Lung (tissue), 12 donors: Measurements from ENCODE around the gene NSG2. TPM values are rescaled to one million over a fixed set of nuclear protein-coding genes. Genes with fewer than 3 reads are reported as not detected.

Experiments
- ATAC-seq: fragments of 200-7000 bp; cut with Tn5 transposase; one replicate; pipeline ENCODE4 v1.9.1; 2020; ENCODE audit warnings: moderate number of reproducible peaks; ENCODE audit not compliant: insufficient read depth, low FRiP score
- DNase-seq, 3 donors: peaks; one replicate each; pipeline ENCODE4 v3.0.0-alpha.2; 2013 to 2017
- H3K27ac ChIP-seq, 2 donors: one replicate each; pipeline ENCODE4 v1.5.1; 2013; ENCODE audit warnings: mild to moderate bottlenecking in 2 of 2, moderate library complexity in 2 of 2, control low read depth in 1 of 2, inconsistent platforms in 1 of 2, low read depth in 1 of 2, low read length in 1 of 2
- H3K27me3 ChIP-seq, 3 donors: one replicate each; pipeline ENCODE4 v1.5.1; 2013; ENCODE audit warnings: low read length in 2 of 3; ENCODE audit not compliant: control insufficient read depth in 3 of 3, insufficient read depth in 3 of 3
- H3K36me3 ChIP-seq, 4 donors: one replicate each; pipeline ENCODE4 v1.5.1; 2013; ENCODE audit warnings: low read length in 4 of 4, mild to moderate bottlenecking in 1 of 4, moderate library complexity in 1 of 4; ENCODE audit not compliant: control insufficient read depth in 4 of 4, insufficient read depth in 4 of 4
- H3K4me1 ChIP-seq, 5 donors: one replicate each; pipeline ENCODE4 v1.5.1; 2013; ENCODE audit warnings: low read length in 5 of 5, mild to moderate bottlenecking in 2 of 5, moderate library complexity in 1 of 5; ENCODE audit not compliant: control insufficient read depth in 5 of 5, insufficient read depth in 5 of 5
- H3K4me3 ChIP-seq: one replicate; pipeline ENCODE4 v1.5.1; 2013; ENCODE audit warnings: mild to moderate bottlenecking, control low read depth, moderate library complexity
- H3K9ac ChIP-seq, 2 donors: one replicate each; pipeline ENCODE4 v1.5.1; 2013; ENCODE audit warnings: low read length in 2 of 2, control low read depth in 1 of 2; ENCODE audit not compliant: insufficient read depth in 1 of 2
- H3K9me3 ChIP-seq, 4 donors: one replicate each; pipeline ENCODE4 v1.5.1; 2013; ENCODE audit warnings: low read length in 3 of 4, mild to moderate bottlenecking in 1 of 4, moderate library complexity in 1 of 4; ENCODE audit not compliant: control insufficient read depth in 4 of 4, insufficient read depth in 3 of 4
- WGBS, 2 donors: extraction: QIAGEN DNeasy Blood & Tissue Kit; methylation state at CpG; one replicate each; pipeline ENCODE4 v1.1.7; 2013; 5-methylcytosine and 5-hydroxymethylcytosine counted together
- polyA plus RNA-seq, 2 donors: library from polyadenylated mRNA; stranded (reverse); fragments of 200-250 nt; gene quantifications; one replicate each; pipeline ENCODE4 v1.2.1, GENCODE V29; 2013
- total RNA-seq, 2 donors: library from RNA; depleted of rRNA in 1 of 2; stranded (reverse); fragments of >200 nt in 1 of 2; gene quantifications; one replicate each; pipeline ENCODE4 v1.2.1, GENCODE V29; 2014 to 2021
- TF ChIP-seq, protein P1 (sequence below): IDR thresholded peaks from 2 replicates; pipeline ENCODE4 v1.5.1; 2012; ENCODE audit warnings: mild to moderate bottlenecking; ENCODE audit errors: control extremely low read depth, extremely low read depth
- donor health status: control.
- donor health status: control.
- donor health status: Bipolar disorder and iron deficiency.
- donor health status: healthy.
- donor health status: DM: yes; HTN: yes; CAD: no.

NSG2 gene
- total and polyA plus RNA-seq, 4 donors = 0.13 to 1.6 (median 0.16) TPM; not detected in 1

DNA sequence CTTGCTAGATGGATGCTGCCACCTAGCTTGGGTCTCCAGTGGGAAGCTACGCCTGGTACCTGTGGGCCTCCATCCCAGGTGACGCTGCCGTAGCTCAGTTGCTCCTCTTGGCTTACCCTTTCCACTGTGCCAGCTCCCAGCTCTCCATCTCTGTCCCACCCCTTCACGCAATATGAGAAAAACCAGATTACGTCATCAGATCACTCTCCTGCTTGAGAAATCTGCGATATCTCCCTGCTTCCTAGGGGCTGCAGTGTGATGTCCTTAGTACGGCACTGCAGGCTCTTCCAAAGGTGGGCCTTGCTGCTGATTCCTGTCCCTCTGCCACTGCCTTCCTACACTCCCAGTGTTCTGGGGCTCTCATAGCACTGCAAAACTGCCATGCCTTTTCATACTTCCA is 28.9 kb downstream of the NSG2 start:
- no peak for DNase-seq
- Histone ChIP-seq H3K4me1 (no peaks in the 10 kb centered on the region), H3K9ac (no peak overlapping the region), H3K27ac (no peak overlapping the region), H3K36me3 (no peaks in the 10 kb centered on the region), H3K4me3 (no peak overlapping the region), H3K27me3 (no peaks in the 10 kb centered on the region), H3K9me3 (peaks cover 0 to 8% (median 0%) of the 10 kb centered on the region in 4 donors)
- ATAC-seq = no peak
- 83 to 94% methylated on average over 7 of the region's 7 CpGs for WGBS, 2 donors
- TF ChIP-seq, protein P1, sequence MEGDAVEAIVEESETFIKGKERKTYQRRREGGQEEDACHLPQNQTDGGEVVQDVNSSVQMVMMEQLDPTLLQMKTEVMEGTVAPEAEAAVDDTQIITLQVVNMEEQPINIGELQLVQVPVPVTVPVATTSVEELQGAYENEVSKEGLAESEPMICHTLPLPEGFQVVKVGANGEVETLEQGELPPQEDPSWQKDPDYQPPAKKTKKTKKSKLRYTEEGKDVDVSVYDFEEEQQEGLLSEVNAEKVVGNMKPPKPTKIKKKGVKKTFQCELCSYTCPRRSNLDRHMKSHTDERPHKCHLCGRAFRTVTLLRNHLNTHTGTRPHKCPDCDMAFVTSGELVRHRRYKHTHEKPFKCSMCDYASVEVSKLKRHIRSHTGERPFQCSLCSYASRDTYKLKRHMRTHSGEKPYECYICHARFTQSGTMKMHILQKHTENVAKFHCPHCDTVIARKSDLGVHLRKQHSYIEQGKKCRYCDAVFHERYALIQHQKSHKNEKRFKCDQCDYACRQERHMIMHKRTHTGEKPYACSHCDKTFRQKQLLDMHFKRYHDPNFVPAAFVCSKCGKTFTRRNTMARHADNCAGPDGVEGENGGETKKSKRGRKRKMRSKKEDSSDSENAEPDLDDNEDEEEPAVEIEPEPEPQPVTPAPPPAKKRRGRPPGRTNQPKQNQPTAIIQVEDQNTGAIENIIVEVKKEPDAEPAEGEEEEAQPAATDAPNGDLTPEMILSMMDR = no peak

DNA sequence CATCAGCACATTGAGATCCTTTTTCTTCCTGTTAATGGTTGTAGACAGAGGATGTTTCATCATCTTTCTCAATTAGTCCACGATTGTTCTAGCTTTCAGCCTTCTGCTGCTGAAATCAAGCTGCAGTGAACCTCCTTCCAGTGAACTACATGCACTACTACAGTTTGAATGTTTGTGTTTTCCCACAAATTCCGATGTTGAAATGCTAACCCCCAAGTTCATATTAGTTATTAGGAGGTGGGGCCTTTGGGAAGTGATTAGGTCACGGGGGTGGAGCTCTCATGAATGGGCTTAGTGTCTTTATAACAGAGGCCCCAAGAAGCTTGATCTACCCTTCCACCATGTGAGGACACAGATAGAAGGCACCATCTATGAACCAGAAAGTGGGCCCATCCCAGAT is 32.9 kb downstream of the NSG2 start:
- Histone ChIP-seq H3K27ac (no peak overlapping the region), H3K27me3 (no peaks in the 10 kb centered on the region), H3K36me3 (no peaks in the 10 kb centered on the region), H3K4me1 (no peaks in the 10 kb centered on the region), H3K4me3 (no peak overlapping the region), H3K9ac (no peak overlapping the region), H3K9me3 (peaks cover 0 to 7% (median 0%) of the 10 kb centered on the region in 4 donors)
- TF ChIP-seq, protein P1 = no peak
- WGBS, 2 donors = 53 to 62% methylated on average over 3 of the region's 3 CpGs
- DNase-seq = peak in 2 of 3 donors; percentile 13 to 26
- no peak for ATAC-seq

DNA sequence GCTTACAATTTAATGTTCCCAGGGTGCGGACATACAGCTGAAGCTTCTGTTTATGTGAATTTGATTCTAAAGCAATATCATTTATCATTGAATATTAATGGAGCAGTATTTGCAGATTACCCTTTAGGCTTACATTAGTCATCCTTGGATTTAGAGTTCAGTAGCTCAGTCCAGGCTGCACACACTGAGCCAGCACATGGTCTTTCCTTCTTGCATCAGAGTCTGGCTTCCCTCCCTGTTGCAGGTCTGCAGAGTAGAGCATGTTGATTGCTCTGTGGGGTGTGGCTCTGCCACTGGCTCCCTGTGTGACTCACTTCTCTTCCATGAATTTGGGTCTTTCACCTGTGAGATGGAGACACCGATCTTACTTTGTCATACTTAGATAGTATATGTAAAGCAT is 36.8 kb downstream of the NSG2 start:
- DNase-seq (no peak), ATAC-seq (no peak)
- no peak overlapping the region for H3K4me3 ChIP-seq
- no peak overlapping the region for H3K9ac ChIP-seq
- peaks cover 0 to 1% (median 0%) of the 10 kb centered on the region in 4 donors for H3K9me3 ChIP-seq
- TF ChIP-seq, protein P1 = no peak
- 92 to 96% methylated on average over 2 of the region's 2 CpGs for WGBS, 2 donors
- peaks cover 0 to 1% (median 0%) of the 10 kb centered on the region in 5 donors for H3K4me1 ChIP-seq
- no peak overlapping the region for H3K27ac ChIP-seq
- no peaks in the 10 kb centered on the region for H3K27me3 ChIP-seq
- no peaks in the 10 kb centered on the region for H3K36me3 ChIP-seq
